Coronary artery (tissue), 2 donors: ENCODE measurements around the gene FLT1.

Experiments used
- DNase-seq: peaks from one replicate; pipeline ENCODE4 v3.0.0-alpha.2; 2017; ENCODE audit warnings: low spot score
- H3K27ac ChIP-seq, 2 donors: fragments of 200-600 bp; sonication (generic); one replicate each; pipeline ENCODE4 v1.5.1; 2016 to 2019
- H3K4me3 ChIP-seq: fragments of 200-600 bp; sonication (generic); 2 replicates; pipeline ENCODE4 v1.5.1; 2016; ENCODE audit warnings: mild to moderate bottlenecking, moderate library complexity
- CTCF ChIP-seq: fragments of 200-600 bp; sonication (generic); IDR thresholded peaks from one replicate; pipeline ENCODE4 v1.5.1; 2019; ENCODE audit warnings: antibody characterized with exemption

The FLT1 gene

GRCh38 chr13:28321756-28322155 lies 173.2 kb downstream of the FLT1 start:
- no peak overlapping the region for H3K4me3 ChIP-seq
- no peak for TF ChIP-seq CTCF
- H3K27ac ChIP-seq: no peak overlapping the region
- no peak for DNase-seq

GRCh38 chr13:28320884-28321574 lies 173.9 kb downstream of the FLT1 start:
- DNase-seq: no peak

GRCh38 chr13:28320209-28320608 lies 174.7 kb downstream of the FLT1 start:
- DNase-seq: no peak
- Histone ChIP-seq H3K4me3 (no peak overlapping the region), H3K27ac (no peak overlapping the region)
- TF ChIP-seq CTCF: no peak

More at GRCh38 chr13:28320884-28321574, 173.9 kb downstream of the FLT1 start:
- no peak overlapping the region for H3K4me3 ChIP-seq
- no peak for TF ChIP-seq CTCF
- no peak overlapping the region for H3K27ac ChIP-seq

- Histone ChIP-seq H3K27ac (no peak overlapping the region), H3K4me3 (no peak overlapping the region)
- no peak for DNase-seq
- no peak for TF ChIP-seq CTCF
These were observed 175.4 kb downstream of the FLT1 start for GRCh38 chr13:28319528-28319927.

GRCh38 chr13:28318496-28318895 lies 176.4 kb downstream of the FLT1 start:
- no peak overlapping the region for H3K27ac ChIP-seq
- no peak for DNase-seq
- no peak for TF ChIP-seq CTCF
- H3K4me3 ChIP-seq: no peak overlapping the region

- H3K4me3 ChIP-seq: no peak overlapping the region
- no peak overlapping the region for H3K27ac ChIP-seq
- TF ChIP-seq CTCF: no peak
- no peak for DNase-seq
These were observed 178.1 kb downstream of the FLT1 start for GRCh38 chr13:28316836-28317235.

GRCh38 chr13:28316129-28316528 lies 178.8 kb downstream of the FLT1 start:
- Histone ChIP-seq H3K27ac (no peak overlapping the region), H3K4me3 (no peak overlapping the region)
- DNase-seq: no peak
- no peak for TF ChIP-seq CTCF
